GM18519 (cell line): ENCODE data around the gene ANKRD53.
"Not testable (repeated sequence)": the region's sequence is repeated elsewhere in the genome, so short reads cannot be mapped to it uniquely, and the experiment has no call there.

Experiments
- ATAC-seq: cut with Tn5 transposase; IDR thresholded peaks from one replicate; pipeline ENCODE4 v1.9.1; 2021; ENCODE audit warnings: mild to moderate bottlenecking, moderate library complexity; ENCODE audit not compliant: unreplicated experiment, low FRiP score

Gene ANKRD53

GRCh38 chr2:70988151-70988550 lies 9.7 kb downstream of the ANKRD53 start:
- no peak for ATAC-seq

DNA sequence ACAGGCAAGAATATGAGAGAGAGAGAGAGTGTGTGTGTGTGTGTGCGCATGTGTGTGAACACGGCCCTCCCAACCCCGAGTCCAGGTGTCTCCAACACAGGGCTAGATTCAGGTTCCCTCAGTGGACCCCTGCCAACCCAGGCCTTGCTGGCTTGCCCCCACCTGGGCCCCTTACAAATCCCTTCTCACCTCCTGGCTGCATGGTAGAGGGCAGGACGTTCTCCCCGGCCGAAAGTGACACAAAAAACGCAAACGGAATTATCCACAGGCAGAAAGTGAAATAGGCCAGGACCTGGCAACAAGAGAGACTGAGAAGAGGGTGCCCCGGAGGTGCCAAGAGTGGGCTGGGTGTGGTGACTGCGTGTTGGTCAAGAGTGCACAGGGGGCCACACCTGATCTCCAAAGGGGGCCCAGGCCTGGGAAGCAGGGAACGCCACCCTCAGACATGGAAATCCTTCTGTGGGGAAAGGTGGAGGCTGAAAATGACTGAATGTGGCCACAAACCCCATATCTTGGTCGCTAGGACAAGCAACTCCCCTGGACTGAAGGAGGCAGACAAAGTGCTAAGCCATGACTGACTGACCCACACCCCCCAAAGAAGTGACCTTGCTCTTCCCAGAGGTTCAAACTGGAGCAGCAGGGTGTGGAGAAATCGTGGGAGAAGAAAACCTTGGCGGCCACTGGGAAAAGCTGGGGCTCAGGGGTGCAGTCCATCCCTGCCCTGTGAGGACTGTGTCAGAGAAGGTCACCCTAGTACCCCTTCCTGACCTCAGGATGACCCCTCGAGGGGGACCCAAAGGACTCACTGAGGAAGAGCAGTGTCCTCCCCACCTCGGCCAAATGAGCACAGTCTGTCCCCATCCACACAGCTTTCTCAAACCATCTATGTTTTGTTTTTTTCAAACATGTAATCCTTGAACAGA lies 10.6 kb downstream of the ANKRD53 start:
- no peak for ATAC-seq

GRCh38 chr2:70990216-70990615 lies 11.8 kb downstream of the ANKRD53 start:
- ATAC-seq, result no peak

DNA sequence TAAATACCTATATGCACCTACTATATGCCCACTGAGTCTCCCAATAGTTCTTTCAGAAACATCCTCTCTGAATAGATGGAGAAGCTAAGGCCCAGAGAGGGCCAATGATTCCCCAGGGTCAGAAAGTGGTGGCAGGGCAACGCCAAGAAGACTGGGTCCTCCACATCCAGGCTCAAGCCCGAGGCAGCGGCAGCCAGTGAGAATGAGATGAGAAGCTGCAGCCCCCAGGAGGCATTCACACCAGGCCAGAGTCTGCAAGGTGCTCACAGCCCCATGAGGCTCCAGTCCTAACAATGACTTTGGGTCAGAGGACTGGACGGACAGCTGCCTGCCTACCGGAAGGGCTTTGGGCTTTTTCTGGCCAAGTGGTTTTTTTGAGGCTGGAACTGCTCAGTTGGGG lies 12.7 kb downstream of the ANKRD53 start:
- no peak for ATAC-seq

- ATAC-seq, result no peak
These were observed 13.3 kb downstream of the ANKRD53 start for GRCh38 chr2:70991742-70992141.

DNA sequence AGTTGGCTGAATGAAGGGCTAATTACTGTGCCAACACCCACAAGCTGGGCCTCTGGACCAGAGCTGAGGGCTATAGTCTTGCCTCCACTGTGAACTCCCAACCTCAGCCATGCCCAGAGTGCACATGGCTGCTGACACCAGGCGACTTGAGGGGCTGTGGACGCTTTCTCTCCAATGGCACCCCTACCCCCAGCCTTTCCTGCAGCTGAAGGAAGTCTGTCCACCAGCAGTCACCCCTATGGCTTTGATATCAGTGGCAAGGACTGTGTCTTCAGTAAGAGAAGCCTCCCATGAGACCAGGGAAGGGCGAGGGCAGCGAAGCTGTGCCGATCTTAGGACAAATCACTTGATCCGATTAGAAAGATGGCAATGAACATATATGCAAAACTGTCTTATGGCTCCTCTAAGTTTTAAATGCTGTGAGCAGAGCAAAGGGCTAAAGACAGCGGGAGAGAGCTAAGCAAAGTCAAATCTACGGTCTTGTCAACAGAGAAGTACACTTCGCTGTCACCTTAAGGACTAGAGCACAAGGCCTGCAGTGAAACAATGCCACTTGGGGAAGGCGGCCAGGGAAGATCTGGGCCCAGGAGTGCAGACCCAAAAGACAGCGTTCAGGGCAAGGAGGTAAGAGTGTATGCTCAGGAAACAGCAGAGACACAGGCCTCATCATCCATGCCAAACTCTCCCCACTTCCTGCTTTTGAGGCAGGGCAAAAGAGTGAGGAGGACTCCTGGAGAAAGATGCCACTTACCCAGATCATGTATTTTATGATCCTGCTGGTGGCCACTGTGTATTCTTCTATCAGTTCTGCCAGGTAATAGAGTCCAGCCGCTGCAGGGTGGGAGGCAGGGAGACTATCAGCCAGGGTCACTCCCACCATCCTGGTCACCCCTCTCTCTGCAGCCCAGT lies 14.8 kb downstream of the ANKRD53 start:
- ATAC-seq, result no peak

- peak; percentile 17 for ATAC-seq
These were observed 15.7 kb downstream of the ANKRD53 start for GRCh38 chr2:70994009-70994698.

DNA sequence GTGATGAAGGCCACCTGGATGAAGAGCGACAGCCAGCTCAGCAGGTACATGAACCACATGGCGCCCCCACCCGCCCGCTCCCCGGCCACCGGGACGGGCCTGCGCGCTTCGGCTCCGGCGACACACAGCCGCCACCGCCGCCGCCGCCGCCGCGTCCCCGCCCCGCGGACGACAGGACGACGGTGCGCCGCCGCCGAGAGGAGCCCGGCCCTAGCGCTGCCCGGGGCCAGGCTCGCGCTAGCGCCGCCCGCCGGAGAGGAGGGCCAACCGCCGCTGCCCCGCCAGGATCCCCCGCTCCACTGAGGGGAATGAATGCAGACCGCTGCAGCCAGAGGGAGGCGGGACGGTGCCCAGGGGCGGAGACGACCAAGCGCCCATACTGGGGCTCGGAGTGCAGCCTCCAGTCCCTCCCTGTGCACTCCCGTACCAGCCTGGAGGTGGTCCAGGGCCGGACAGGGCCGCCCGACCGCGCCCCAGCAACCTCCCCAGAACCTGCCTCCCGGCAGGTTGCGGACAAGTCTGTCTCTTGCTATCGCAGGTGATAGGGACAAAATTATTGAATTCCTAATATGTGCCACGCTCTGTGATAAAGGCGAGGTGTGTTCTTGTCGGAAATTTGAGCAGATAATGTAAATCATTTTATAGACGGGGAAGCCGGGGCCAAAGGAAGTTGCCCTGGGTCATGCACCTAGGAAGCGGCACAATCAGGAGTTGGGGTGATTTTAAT lies 16.4 kb downstream of the ANKRD53 start, which contains the start of gene TEX261:
Gene TEX261, minus strand, starts transcription at position 175 of the 727 bp plus-strand sequence. Its CDS starts 116 bp downstream, at position 59.
- peak; percentile 94 for ATAC-seq

DNA sequence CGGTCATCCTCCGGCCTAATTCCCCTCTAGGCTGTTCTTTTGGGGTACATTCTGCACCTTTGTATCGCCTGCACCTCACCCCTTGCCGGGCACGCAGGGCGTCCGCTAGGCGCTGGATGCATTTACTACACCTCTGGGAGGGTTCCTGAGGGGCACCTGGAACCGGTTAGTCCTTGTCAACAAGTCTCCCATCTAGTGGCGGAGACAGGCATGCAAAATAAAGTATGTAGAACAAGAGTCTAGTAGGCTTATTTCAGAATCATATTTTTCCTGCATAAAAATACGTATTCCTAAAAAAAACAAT lies 16.9 kb downstream of the ANKRD53 start:
- ATAC-seq, result peak; percentile 32

DNA sequence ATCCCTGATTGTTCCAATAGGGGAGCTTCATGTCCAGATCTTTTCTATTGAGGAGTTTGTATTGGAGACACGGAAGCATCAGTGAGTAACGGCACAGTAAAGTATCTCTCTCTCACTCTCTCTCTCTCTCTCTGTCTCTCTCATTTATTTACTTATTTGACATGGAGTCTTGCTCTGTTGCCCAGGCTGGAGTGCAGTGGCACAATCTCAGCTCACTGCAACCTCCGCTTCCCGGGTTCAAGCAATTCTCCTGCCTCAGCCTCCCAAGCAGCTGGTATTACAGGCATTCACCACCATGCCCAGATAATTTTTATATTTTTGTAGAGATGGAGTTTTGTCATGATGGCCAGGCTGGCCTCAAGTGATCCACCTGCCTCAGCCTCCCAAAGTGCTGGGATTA lies 20.5 kb downstream of the ANKRD53 start:
- ATAC-seq, result not testable (repeated sequence)

GRCh38 chr2:70999362-70999761 lies 20.9 kb downstream of the ANKRD53 start:
- ATAC-seq, result no peak

- ATAC-seq, result not testable (repeated sequence)
These were observed 21.5 kb downstream of the ANKRD53 start for GRCh38 chr2:70999931-71000330.

DNA sequence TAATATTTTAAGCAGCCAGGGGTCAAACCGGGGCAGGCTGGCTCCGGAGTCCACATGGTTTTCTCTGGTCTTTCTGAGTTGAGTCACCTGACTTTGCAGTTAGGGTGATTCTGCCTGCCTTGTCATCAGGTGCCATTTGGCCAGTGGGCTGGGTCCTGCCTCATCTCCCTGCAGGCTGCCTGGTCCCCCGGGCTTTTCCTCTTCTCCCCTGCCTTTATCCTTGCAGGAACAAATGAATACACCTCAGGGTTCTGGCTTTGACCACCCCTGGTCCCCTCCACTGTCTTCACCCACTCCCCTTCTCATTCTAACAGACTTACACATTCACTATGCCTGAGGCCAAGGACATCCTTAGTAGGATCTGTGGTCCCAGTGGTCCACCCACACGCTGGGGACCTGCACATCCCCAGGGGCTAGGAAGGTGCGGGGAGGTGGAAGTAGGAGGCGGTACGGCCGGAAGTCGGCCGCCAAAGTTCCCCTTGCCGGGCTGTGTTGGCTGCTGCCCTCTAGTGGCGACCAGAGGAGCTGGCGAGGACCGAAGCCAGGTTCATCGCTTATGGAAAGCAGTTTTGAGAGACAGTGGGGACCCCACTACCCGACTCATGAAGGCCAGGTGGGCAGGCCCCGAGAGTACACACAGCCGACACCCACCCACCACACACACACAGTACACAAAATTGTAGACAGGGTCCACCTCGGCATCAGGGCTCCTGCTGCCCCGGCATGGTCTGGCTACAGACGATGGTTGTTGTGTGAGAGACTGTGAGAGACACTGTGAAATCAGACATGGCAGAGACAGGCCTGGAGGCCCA lies 22.6 kb downstream of the ANKRD53 start:
- ATAC-seq, result peak; percentile 93

DNA sequence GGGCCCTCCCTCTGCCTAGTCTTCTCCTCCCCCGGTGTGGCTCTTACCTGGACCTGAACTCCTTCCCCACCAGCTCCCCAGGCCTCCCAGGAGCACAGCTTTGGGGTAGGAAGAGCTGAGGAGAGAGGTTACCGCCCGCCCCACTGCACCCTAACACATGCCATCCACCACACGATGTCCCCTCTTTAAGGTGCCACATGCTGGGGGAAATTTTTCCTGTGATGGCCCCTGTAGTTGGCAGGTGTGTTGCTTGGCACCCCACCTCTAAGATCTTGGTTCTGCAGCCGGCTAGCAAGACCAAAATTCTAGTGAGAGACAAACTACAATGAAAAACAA lies 23.1 kb downstream of the ANKRD53 start:
- no peak for ATAC-seq

DNA sequence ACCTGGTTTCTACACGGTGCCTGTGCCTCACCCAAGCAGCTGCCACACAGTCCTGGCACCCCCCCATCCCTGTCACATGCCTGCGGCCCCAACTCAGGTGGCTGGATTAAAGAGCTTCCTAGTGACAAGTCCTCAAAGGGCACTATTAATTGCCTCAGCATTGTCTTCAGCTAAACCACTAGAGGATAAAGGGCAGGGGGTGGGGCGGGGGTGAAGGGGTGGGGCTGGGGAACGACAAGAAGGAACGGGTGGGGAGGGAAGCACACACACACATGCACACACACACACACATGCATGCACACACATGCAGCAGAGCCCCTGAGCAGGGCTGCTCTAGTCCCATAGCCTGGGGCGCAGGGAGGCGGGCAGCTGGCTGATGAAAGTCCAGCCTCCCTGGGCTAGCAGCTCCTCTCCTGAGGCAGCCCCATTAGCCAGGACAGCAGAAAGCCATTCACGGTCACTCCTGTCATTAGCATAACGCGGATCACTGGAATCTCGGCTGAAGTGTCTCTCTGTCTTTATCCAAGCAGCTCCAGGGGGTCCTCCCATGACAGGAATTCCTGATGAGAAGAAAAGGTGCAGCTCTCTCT lies 23.6 kb downstream of the ANKRD53 start:
- no peak for ATAC-seq

GRCh38 chr2:71003396-71003795 lies 25.0 kb downstream of the ANKRD53 start:
- ATAC-seq, result no peak

DNA sequence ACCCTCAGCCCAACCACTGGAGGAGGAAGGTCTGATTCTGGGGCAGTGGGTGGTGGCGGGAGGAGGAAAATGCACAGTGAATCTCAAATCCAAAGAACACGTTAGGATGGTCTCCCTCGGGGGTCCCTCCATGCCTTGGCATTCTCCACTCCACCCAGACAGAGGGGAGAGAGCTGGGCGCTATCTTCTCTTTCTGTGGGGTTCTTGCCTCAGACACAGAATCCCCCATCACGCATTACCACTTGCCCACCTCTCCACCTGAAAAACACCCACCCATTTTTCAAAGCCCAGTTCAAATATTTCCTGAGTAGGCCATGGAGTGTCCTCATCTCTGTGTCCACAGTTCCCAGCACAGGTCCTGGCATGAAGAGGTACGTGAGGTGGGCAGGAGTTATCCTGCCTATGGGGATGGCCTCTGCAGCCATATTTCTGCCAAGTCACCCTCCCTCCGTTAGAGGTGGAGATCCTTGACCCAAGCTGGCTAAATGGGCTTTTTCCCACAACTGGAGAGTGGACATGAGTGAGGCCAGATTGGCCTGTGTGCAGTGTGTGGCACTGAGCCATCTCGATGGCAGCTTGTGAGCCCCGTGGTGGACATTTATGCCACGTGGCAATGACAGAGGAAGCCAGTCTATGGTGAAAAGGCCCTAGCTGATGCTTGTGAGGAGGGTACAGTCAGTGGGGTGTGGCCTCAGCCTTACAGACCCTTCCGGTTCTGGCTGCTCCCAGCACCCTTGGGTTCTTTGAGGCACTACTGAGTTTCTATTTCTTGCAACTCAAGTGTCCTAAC lies 25.7 kb downstream of the ANKRD53 start:
- ATAC-seq, result no peak

DNA sequence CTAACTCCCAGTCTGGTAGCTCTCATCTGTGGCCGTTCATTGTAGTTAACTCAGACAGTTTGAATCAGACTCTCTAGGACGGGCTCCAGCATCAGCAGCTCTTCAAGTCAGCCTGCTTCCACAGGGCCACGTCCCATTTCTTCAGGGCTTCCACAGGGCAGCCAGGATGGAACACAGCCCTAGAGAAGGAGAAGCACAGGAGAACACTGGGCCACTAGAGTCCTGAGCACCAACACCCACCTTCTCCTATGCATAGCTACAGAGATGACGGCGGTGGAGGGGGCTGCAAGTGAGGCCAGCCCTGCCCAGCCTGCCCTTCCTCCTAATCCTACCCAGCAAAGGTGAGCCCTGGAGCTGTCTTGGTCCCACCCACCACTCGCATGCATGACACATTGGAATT lies 26.4 kb downstream of the ANKRD53 start:
- ATAC-seq, result no peak
